GM18870 (cell line): ENCODE data around the gene DENND1B.

Experiments used
- ATAC-seq: cut with Tn5 transposase; IDR thresholded peaks from one replicate; pipeline ENCODE4 v1.9.1; 2021; ENCODE audit warnings: moderate library complexity; ENCODE audit not compliant: unreplicated experiment

The DENND1B gene

GRCh38 chr1:197472141-197472540 lies 303.1 kb downstream of the DENND1B start:
- no peak for ATAC-seq

- no peak for ATAC-seq
Measured at GRCh38 chr1:197471248-197471985, 303.9 kb downstream of the DENND1B start.

- no peak for ATAC-seq
Measured at GRCh38 chr1:197470330-197470729, 304.9 kb downstream of the DENND1B start.

GRCh38 chr1:197469620-197470210 lies 305.6 kb downstream of the DENND1B start:
- ATAC-seq = no peak

- no peak for ATAC-seq
Measured at GRCh38 chr1:197468543-197469175, 306.6 kb downstream of the DENND1B start.

GRCh38 chr1:197467881-197468280 lies 307.4 kb downstream of the DENND1B start:
- ATAC-seq = no peak

- no peak for ATAC-seq
Measured at GRCh38 chr1:197466813-197467212, 308.5 kb downstream of the DENND1B start.

- no peak for ATAC-seq
Measured at GRCh38 chr1:197465528-197466327, 309.6 kb downstream of the DENND1B start.

- ATAC-seq = no peak
Measured at GRCh38 chr1:197464044-197464443, 311.2 kb downstream of the DENND1B start.

GRCh38 chr1:197463142-197463541 lies 312.1 kb downstream of the DENND1B start:
- no peak for ATAC-seq

GRCh38 chr1:197462539-197462938 lies 312.7 kb downstream of the DENND1B start:
- no peak for ATAC-seq
